Prostate gland (tissue), 2 donors: ENCODE results near the gene FGFR4.

Experiments
- POLR2A ChIP-seq: fragments of 450-650 bp; IDR thresholded peaks from one replicate; pipeline ENCODE4 v1.6.1; 2016; ENCODE audit warnings: antibody characterized with exemption, mild to moderate bottlenecking
- POLR2AphosphoS5 ChIP-seq: sonication (generic); formaldehyde crosslinking; IDR thresholded peaks from one replicate; pipeline ENCODE4 v1.6.1; 2017; ENCODE audit warnings: antibody characterized with exemption
- TF ChIP-seq, protein P1 (sequence below), 4 experiments: fragments of 200-600 bp in 2 of 4; fragments of 450-650 bp in 2 of 4; sonication (generic) in 2 of 4; IDR thresholded peaks; 1 replicate in 3 of 4; 2 replicates in 1 of 4; pipeline ENCODE4 v1.5.1; 2016 to 2019; ENCODE audit warnings: antibody characterized with exemption in 4 of 4, mild to moderate bottlenecking in 2 of 4, moderate library complexity in 2 of 4

DNA sequence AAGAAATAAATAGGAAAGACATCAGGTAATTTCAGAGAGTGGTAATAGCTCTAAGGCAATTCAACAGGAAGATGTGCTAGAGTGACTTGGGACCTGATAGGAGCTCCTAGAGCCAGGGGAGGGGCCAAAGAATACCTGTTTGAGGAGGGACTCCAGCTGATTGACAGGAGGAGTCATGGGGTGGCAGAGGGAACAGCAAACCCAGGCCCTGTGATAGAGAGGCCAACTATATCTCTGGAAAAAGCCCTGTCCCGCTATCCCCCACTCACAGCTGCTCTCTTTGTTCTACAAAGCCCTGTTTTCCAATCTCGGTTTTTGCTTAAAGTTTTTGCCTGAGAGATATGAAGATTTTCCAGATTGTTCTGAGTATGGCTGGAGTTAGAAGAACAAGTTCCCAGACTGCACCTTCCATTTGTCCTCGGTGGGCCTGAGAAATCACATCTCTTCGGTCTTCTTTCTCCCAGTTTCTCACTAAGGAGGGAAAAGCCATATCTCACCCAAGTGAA, 37.8 kb downstream of the FGFR4 start:
- TF ChIP-seq, protein P1, sequence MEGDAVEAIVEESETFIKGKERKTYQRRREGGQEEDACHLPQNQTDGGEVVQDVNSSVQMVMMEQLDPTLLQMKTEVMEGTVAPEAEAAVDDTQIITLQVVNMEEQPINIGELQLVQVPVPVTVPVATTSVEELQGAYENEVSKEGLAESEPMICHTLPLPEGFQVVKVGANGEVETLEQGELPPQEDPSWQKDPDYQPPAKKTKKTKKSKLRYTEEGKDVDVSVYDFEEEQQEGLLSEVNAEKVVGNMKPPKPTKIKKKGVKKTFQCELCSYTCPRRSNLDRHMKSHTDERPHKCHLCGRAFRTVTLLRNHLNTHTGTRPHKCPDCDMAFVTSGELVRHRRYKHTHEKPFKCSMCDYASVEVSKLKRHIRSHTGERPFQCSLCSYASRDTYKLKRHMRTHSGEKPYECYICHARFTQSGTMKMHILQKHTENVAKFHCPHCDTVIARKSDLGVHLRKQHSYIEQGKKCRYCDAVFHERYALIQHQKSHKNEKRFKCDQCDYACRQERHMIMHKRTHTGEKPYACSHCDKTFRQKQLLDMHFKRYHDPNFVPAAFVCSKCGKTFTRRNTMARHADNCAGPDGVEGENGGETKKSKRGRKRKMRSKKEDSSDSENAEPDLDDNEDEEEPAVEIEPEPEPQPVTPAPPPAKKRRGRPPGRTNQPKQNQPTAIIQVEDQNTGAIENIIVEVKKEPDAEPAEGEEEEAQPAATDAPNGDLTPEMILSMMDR (IDR thresholded peaks at IDR 0.05): no peak
- TF ChIP-seq POLR2A (no peak), POLR2AphosphoS5 (no peak)
